GM21576 (cell line): ENCODE data around the gene SGK2.
A peak's percentile ranks its signal among the peaks of the same experiment; 100 is the strongest.
"Not testable (repeated sequence)": the region's sequence is repeated elsewhere in the genome, so short reads cannot be mapped to it uniquely, and the experiment has no call there.

Experiments used
- ATAC-seq: cut with Tn5 transposase; IDR thresholded peaks from one replicate; pipeline ENCODE4 v1.9.1; 2021; ENCODE audit warnings: mild to moderate bottlenecking, moderate library complexity; ENCODE audit not compliant: unreplicated experiment

SGK2 gene

GRCh38 chr20:43590392-43591303 lies 31.8 kb downstream of the SGK2 start, which contains the start of gene IFT52:
Gene IFT52 (plus strand): TSS chr20:43590937. CDS start chr20:43594699, 3,762 bp downstream.
- peak; percentile 97 for ATAC-seq

- not testable (repeated sequence) for ATAC-seq
These were observed 43.1 kb downstream of the SGK2 start for GRCh38 chr20:43601960-43602359.

- ATAC-seq, result no peak
These were observed 44.3 kb downstream of the SGK2 start for GRCh38 chr20:43603124-43603523.

- no peak for ATAC-seq
These were observed 46.9 kb downstream of the SGK2 start for GRCh38 chr20:43605715-43606114.

- ATAC-seq, result not testable (repeated sequence)
These were observed 48.5 kb downstream of the SGK2 start for GRCh38 chr20:43607278-43607677.

GRCh38 chr20:43631598-43631997 lies 72.8 kb downstream of the SGK2 start:
- no peak for ATAC-seq
